Natural killer cell (primary cell): Measurements from ENCODE around the gene SERPINA6. TPM values are rescaled to one million over a fixed set of nuclear protein-coding genes. Genes with fewer than 3 reads are reported as not detected.

ENCODE experiments used
- ATAC-seq, 3 donors: fragments of 150-1000 bp in 2 of 3; fragments of 200-7000 bp in 1 of 3; cut with Tn5 transposase; 1 replicate in 1 of 3; 2 replicates in 2 of 3; pipeline ENCODE4 v1.10.0; 2021; ENCODE audit warnings: mild to moderate bottlenecking in 2 of 3, moderate library complexity in 2 of 3
- DNase-seq, 2 donors: peaks; one replicate each; pipeline versions ENCODE4 v3.0.0 to v3.0.0-alpha.2; 2013 to 2021; ENCODE audit warnings: mixed read lengths in 1 of 2
- H3K27ac ChIP-seq: one replicate; pipeline ENCODE4 v1.5.1; 2013; ENCODE audit warnings: mild to moderate bottlenecking, low read length
- H3K27me3 ChIP-seq: one replicate; pipeline ENCODE4 v1.6.1; 2013; ENCODE audit warnings: low read length; ENCODE audit not compliant: control insufficient read depth, insufficient read depth
- H3K36me3 ChIP-seq: one replicate; pipeline ENCODE4 v1.6.1; 2013; ENCODE audit warnings: low read length; ENCODE audit not compliant: control insufficient read depth, insufficient read depth
- H3K4me1 ChIP-seq: one replicate; pipeline ENCODE4 v1.6.1; 2013; ENCODE audit warnings: low read length; ENCODE audit not compliant: control insufficient read depth, insufficient read depth
- H3K4me3 ChIP-seq: one replicate; pipeline ENCODE4 v1.5.1; 2013; ENCODE audit warnings: low read length
- H3K9me3 ChIP-seq: one replicate; pipeline ENCODE4 v1.6.1; 2013; ENCODE audit warnings: low read length; ENCODE audit not compliant: control insufficient read depth, insufficient read depth
- H3K27ac Mint-ChIP-seq, 2 donors: one replicate each; pipeline ENCODE4 v1.8.0; 2022; ENCODE audit warnings: mild to moderate bottlenecking in 2 of 2, mixed read lengths in 2 of 2, moderate library complexity in 1 of 2
- H3K27me3 Mint-ChIP-seq, 2 donors: one replicate each; pipeline ENCODE4 v1.8.0; 2022; ENCODE audit warnings: low read depth in 2 of 2, mixed read lengths in 2 of 2
- H3K36me3 Mint-ChIP-seq: one replicate; pipeline ENCODE4 v1.8.0; 2022; ENCODE audit warnings: mixed read lengths
- H3K4me1 Mint-ChIP-seq, 2 donors: one replicate each; pipeline ENCODE4 v1.8.0; 2022; ENCODE audit warnings: mixed read lengths in 2 of 2
- H3K4me3 Mint-ChIP-seq: one replicate; pipeline ENCODE4 v1.8.0; 2022; ENCODE audit warnings: mild to moderate bottlenecking, moderate library complexity, mixed read lengths
- H3K9me3 Mint-ChIP-seq, 2 donors: one replicate each; pipeline ENCODE4 v1.8.0; 2022; ENCODE audit warnings: mixed read lengths in 2 of 2
- WGBS: methylation state at CpG from one replicate; pipeline ENCODE4 v1.1.7; 2013; ENCODE audit warnings: missing lambda C conversion rate; ENCODE audit not compliant: insufficient coverage; 5-methylcytosine and 5-hydroxymethylcytosine counted together
- intact Hi-C: fragments of 100-400 bp; cut with micrococcal nuclease; formaldehyde crosslinking; loops from one replicate; pipeline ENCODE4 v1.14.2; 2022
- total RNA-seq, 4 donors: library from RNA; stranded (reverse); fragments of 120-200 nt in 1 of 4; gene quantifications; one replicate each; pipeline versions ENCODE4 v1.2.3 to v1.2.4, GENCODE V29; 2013 to 2022
- TF ChIP-seq, protein P1 (sequence below): fragments of 200-600 bp; IDR thresholded peaks from one replicate; pipeline ENCODE4 v1.8.0; 2022; ENCODE audit warnings: antibody characterized with exemption

The SERPINA6 gene
- total RNA-seq, 3 donors from 2014 or later (not counting 1 experiment from before 2014, with no cell fraction given) = not detected

DNA sequence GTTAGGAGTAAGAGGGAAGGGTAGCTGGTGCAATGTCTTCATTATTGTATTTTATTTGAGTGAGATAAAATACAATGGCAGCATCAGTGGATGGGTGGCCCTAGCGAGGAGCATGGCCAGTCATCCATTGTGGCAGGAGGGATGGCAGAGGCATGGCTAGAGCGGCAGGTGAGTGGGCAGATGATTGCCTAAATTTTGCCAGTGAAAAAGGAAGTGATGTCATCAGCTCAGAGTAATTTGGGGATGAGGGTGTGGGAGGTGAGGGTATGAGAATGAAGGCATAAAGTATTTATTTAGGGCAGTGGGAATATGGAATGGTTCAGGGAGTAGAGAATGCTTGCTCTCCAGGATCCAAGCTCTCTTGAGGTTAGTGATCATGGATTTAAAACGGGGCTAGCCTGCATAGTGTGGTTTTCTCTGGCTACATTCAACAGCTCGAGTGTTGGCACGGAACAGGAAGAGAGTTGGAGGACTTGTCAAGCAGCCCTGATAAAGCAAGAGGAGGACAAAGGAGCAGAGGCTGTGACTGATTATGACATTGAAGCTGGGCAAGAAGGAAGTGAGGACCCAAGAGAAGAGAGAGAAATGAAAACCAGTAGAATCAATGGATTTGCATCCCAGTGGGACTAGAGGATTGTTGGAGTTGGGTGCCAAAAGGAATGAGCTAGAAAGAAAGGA, 18.7 kb upstream of the SERPINA6 start:
- H3K36me3 Mint-ChIP-seq = no peaks in the 10 kb centered on the region
- WGBS = 34% methylated on average over 5 of the region's 5 CpGs
- H3K27ac ChIP-seq = no peak overlapping the region
- no peak overlapping the region for H3K27ac Mint-ChIP-seq
- H3K27me3 Mint-ChIP-seq = peaks cover 12 to 25% of the 10 kb centered on the region in 2 donors
- H3K36me3 ChIP-seq = no peaks in the 10 kb centered on the region
- H3K9me3 Mint-ChIP-seq = no peaks in the 10 kb centered on the region
- no peak for DNase-seq
- no peaks in the 10 kb centered on the region for H3K4me1 ChIP-seq
- H3K4me1 Mint-ChIP-seq = no peaks in the 10 kb centered on the region
- H3K4me3 Mint-ChIP-seq = no peak overlapping the region
- H3K4me3 ChIP-seq = no peak overlapping the region
- TF ChIP-seq, protein P1, sequence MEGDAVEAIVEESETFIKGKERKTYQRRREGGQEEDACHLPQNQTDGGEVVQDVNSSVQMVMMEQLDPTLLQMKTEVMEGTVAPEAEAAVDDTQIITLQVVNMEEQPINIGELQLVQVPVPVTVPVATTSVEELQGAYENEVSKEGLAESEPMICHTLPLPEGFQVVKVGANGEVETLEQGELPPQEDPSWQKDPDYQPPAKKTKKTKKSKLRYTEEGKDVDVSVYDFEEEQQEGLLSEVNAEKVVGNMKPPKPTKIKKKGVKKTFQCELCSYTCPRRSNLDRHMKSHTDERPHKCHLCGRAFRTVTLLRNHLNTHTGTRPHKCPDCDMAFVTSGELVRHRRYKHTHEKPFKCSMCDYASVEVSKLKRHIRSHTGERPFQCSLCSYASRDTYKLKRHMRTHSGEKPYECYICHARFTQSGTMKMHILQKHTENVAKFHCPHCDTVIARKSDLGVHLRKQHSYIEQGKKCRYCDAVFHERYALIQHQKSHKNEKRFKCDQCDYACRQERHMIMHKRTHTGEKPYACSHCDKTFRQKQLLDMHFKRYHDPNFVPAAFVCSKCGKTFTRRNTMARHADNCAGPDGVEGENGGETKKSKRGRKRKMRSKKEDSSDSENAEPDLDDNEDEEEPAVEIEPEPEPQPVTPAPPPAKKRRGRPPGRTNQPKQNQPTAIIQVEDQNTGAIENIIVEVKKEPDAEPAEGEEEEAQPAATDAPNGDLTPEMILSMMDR = no peak
- no peaks in the 10 kb centered on the region for H3K9me3 ChIP-seq
- ATAC-seq = no peak
- intact Hi-C loops = no loop called here
- H3K27me3 ChIP-seq = no peaks in the 10 kb centered on the region

DNA sequence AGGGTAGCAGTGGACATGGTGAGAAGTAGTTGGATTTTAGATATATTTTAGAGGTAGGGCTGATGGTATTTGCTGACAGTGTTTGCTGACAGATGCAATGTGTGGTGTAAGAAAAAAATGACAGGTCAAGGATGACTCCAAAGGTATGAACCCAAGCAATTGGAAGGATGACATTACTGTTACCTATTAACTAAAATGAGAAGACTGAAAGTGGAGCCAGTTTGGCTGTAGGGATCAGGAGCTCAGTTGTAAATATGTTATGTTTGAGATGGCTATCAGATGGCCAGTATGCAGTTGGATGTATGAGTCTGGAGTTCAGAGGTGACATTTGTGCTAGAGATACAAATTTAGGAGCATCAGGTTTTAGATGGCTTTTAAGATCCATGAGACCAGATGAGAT, 17.4 kb upstream of the SERPINA6 start:
- intact Hi-C loops = no loop called here
- no peak overlapping the region for H3K4me3 ChIP-seq
- H3K4me1 Mint-ChIP-seq = no peaks in the 10 kb centered on the region
- TF ChIP-seq, protein P1 = no peak
- H3K9me3 Mint-ChIP-seq = no peaks in the 10 kb centered on the region
- H3K4me1 ChIP-seq = no peaks in the 10 kb centered on the region
- H3K36me3 ChIP-seq = no peaks in the 10 kb centered on the region
- H3K27ac Mint-ChIP-seq = no peak overlapping the region
- H3K36me3 Mint-ChIP-seq = no peaks in the 10 kb centered on the region
- ATAC-seq (no peak), DNase-seq (no peak)
- H3K9me3 ChIP-seq = no peaks in the 10 kb centered on the region
- H3K27ac ChIP-seq = no peak overlapping the region
- H3K27me3 Mint-ChIP-seq = peaks cover 12 to 32% of the 10 kb centered on the region in 2 donors
- no peak overlapping the region for H3K4me3 Mint-ChIP-seq
- no peaks in the 10 kb centered on the region for H3K27me3 ChIP-seq

DNA sequence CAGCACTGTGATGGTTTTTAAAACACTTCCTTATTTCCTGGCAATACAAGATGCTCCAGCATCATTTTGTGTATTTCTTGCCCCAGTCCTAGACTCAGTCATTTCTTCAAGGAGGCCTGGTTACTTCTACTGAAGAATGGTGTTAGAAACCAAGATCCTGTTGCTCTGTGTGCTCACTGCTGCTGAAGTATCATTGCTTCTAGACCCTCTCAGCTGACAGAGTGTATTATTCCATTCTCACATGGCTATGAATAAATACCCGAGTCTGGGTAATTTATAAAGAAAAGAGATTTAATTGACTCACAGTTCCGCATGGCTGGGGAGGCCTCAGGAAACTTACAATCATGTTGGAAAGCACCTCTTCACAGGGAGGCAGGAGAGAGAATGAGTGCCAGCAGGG, 14.9 kb upstream of the SERPINA6 start:
- intact Hi-C loops = no loop called here
- no peak overlapping the region for H3K4me3 ChIP-seq
- no peaks in the 10 kb centered on the region for H3K36me3 ChIP-seq
- H3K9me3 Mint-ChIP-seq = no peaks in the 10 kb centered on the region
- H3K9me3 ChIP-seq = no peaks in the 10 kb centered on the region
- no peak overlapping the region for H3K27ac ChIP-seq
- no peak for DNase-seq
- no peaks in the 10 kb centered on the region for H3K4me1 Mint-ChIP-seq
- WGBS = 93% methylated on average over 1 of the region's 2 CpGs
- TF ChIP-seq, protein P1 = no peak
- no peak overlapping the region for H3K27ac Mint-ChIP-seq
- ATAC-seq = no peak
- no peaks in the 10 kb centered on the region for H3K27me3 ChIP-seq
- no peaks in the 10 kb centered on the region for H3K36me3 Mint-ChIP-seq
- peaks cover 25 to 56% of the 10 kb centered on the region in 2 donors for H3K27me3 Mint-ChIP-seq
- no peak overlapping the region for H3K4me3 Mint-ChIP-seq
- H3K4me1 ChIP-seq = no peaks in the 10 kb centered on the region

DNA sequence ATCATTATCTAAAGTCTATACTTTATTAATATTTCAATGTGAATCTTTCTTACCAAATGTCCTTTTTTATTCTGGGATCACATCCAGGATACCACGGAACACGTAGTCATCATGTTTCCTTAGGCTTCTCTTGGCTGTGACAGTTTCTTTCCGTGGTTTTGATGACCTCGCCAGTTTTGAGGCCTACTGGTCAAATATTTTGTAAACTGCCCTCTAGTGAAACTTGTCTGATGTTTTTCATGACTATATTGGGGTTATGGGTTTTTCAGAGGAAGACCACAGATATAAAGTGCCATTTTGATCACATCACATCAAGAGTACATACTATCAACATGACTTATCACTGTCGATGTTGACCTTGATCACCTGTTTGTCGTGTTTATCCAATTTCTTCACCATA, 14.1 kb upstream of the SERPINA6 start:
- Mint-ChIP-seq H3K27ac (no peak overlapping the region), H3K36me3 (no peaks in the 10 kb centered on the region), H3K27me3 (peaks cover 25 to 61% of the 10 kb centered on the region in 2 donors), H3K9me3 (no peaks in the 10 kb centered on the region), H3K4me3 (no peak overlapping the region), H3K4me1 (no peaks in the 10 kb centered on the region)
- Histone ChIP-seq H3K9me3 (no peaks in the 10 kb centered on the region), H3K4me3 (no peak overlapping the region), H3K27me3 (no peaks in the 10 kb centered on the region), H3K36me3 (no peaks in the 10 kb centered on the region), H3K27ac (no peak overlapping the region), H3K4me1 (no peaks in the 10 kb centered on the region)
- 78% methylated on average over 6 of the region's 6 CpGs for WGBS
- TF ChIP-seq, protein P1 = no peak
- intact Hi-C loops = no loop called here
- ATAC-seq = no peak
- no peak for DNase-seq
